ENCODE measurements around the gene SLC15A1. TPM values are rescaled to one million over a fixed set of nuclear protein-coding genes. Genes with fewer than 3 reads are reported as not detected.

SLC15A1 gene
- total and polyA plus RNA-seq, 11 donors = not detected

GRCh38 chr13:98675837-98676236 is 76.6 kb downstream of the SLC15A1 start:
- H3K36me3 ChIP-seq = no peaks in the 10 kb centered on the region
- 89 to 96% (median 92%) methylated on average over 16 of the region's 16 CpGs for WGBS, 4 donors

GRCh38 chr13:98675066-98675465 is 77.4 kb downstream of the SLC15A1 start:
- ATAC-seq (no peak), DNase-seq (no peak)
- intact Hi-C loops (cut with DNase I) = loop anchor here (5.0 to 10.0 kb wide), 6 partner anchors 167 to 820 kb away; partner anchors contain the start of gene FARP1 (in 3 of the 10)
- Histone ChIP-seq H3K27me3 (no peaks in the 10 kb centered on the region), H3K27ac (no peak overlapping the region), H3K36me3 (no peaks in the 10 kb centered on the region), H3K4me1 (peaks cover 0 to 15% (median 7%) of the 10 kb centered on the region in 12 donors), H3K4me3 (no peak overlapping the region), H3K9me3 (no peaks in the 10 kb centered on the region)
- TF ChIP-seq CTCF (IDR thresholded peaks at IDR 0.05) (no peak), POLR2A (IDR thresholded peaks at IDR 0.05) (no peak)
- 78 to 90% (median 83%) methylated on average over 11 of the region's 11 CpGs for WGBS, 4 donors

More at GRCh38 chr13:98675837-98676236, 76.6 kb downstream of the SLC15A1 start:
- ATAC-seq (no peak), DNase-seq (no peak)
- Histone ChIP-seq H3K27me3 (no peaks in the 10 kb centered on the region), H3K4me3 (no peak overlapping the region), H3K4me1 (peaks cover 0 to 15% (median 7%) of the 10 kb centered on the region in 12 donors), H3K27ac (no peak overlapping the region), H3K9me3 (no peaks in the 10 kb centered on the region)
- intact Hi-C loops (cut with DNase I) = loop anchor here (5.0 to 10.0 kb wide), 6 partner anchors 166 to 821 kb away; partner anchors contain the start of gene FARP1 (in 3 of the 10)
- TF ChIP-seq CTCF (IDR thresholded peaks at IDR 0.05) = no peak
- no peak for TF ChIP-seq POLR2A (IDR thresholded peaks at IDR 0.05)

DNA sequence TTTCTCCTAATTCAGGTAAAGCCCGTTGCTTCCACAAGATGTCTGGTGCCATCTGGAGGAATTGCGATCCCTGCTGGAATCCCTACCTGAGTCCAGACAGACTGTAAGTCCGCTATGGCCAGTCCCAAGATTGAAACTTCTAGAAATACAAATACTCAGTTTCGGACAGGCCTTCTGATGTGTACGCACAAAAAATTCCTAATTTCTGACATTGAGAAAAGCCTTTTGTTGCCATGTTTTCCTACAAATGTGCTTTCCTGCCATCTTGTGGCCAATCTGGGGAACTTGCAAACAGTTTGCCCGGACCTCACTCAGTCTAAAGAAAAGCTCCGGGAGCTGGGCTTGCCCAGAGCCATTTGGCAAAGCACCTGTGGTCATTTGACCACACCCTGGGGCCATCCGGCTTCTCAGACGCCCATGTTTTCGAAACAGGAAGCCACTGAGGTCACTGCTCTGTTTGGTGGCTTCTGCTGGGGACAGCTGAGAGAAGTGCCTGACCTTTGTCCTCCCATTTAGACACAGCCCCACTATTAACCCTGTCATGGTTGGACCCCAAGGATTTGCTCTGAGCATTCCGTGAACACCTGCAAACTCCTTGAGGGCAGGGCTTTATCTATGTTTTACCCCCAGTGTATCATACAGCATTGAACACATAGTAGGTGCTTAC is 79.4 kb downstream of the SLC15A1 start:
- ATAC-seq = peak; percentile 66 to 96 (median 92)
- Histone ChIP-seq H3K9me3 (no peaks in the 10 kb centered on the region), H3K27me3 (no peaks in the 10 kb centered on the region), H3K4me3 (peak overlapping the region in 1 of 12 donors; percentile 14), H3K36me3 (no peaks in the 10 kb centered on the region), H3K4me1 (peaks cover 0 to 15% (median 7%) of the 10 kb centered on the region in 12 donors), H3K27ac (peak overlapping the region in 2 of 12 donors; percentile 1 to 2)
- WGBS, 4 donors = 14 to 20% (median 15%) methylated on average over 11 of the region's 11 CpGs
- TF ChIP-seq POLR2A (IDR thresholded peaks at IDR 0.05) (no peak), CTCF (IDR thresholded peaks at IDR 0.05) (peak; percentile 82 to 96 (median 88))
- intact Hi-C loops (cut with DNase I) = loop anchor here (1.0 to 10.0 kb wide), 14 partner anchors 169 to 821 kb away; partner anchors contain the start of gene FARP1 (in 4 of the 10)
- peak; percentile 66 to 74 (median 70) for DNase-seq

DNA sequence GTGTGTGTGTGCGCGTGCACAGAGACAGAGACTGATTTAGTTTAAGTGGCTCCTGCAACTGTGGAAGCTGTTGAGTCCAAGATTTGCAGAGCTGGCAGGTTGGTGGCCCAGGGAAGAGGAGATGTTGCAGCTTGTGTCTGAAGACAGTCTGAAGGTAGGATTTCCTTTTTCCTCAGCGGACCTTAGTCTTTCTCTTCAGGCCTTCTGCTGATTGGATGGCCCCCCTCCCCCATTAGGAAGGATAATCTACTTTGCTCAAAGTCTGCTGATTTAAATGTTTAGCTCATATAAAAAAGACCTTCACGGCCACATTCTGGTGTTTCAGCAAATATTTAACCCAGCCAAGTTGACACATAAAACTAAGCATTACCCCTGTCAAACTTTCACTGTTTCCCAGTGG is 84.3 kb downstream of the SLC15A1 start:
- peaks cover 0 to 9% (median 5%) of the 10 kb centered on the region in 12 donors for H3K4me1 ChIP-seq
- H3K9me3 ChIP-seq = no peaks in the 10 kb centered on the region
- no peak for DNase-seq
- 91 to 95% (median 92%) methylated on average over 4 of the region's 4 CpGs for WGBS, 4 donors
- no peak overlapping the region for H3K4me3 ChIP-seq
- H3K27me3 ChIP-seq = no peaks in the 10 kb centered on the region
- TF ChIP-seq POLR2A (IDR thresholded peaks at IDR 0.05) = no peak
- no peak for TF ChIP-seq CTCF (IDR thresholded peaks at IDR 0.05)
- no peaks in the 10 kb centered on the region for H3K36me3 ChIP-seq
- intact Hi-C loops (cut with DNase I) = loop anchor here in 1 of 10 donors (5.0 kb wide), 1 partner anchor 811 kb away; no protein-coding TSS in a partner anchor
- no peak overlapping the region for H3K27ac ChIP-seq
- ATAC-seq = no peak

Measured in heart left ventricle (tissue), 16 donors.